B cell (primary cell): Measurements from ENCODE around the gene MAEA. TPM values are rescaled to one million over a fixed set of nuclear protein-coding genes. Genes with fewer than 3 reads are reported as not detected.

Experiments
- ATAC-seq: fragments of 200-7000 bp; cut with Tn5 transposase; one replicate; pipeline ENCODE4 v1.10.0; 2021; ENCODE audit warnings: low read depth, mild to moderate bottlenecking, moderate number of reproducible peaks, moderate library complexity
- CTCF ChIA-PET: fragments of 350-600 bp; sonication (Branson Sonifier 250); formaldehyde crosslinking; loops from one replicate; lab custom pipeline; 2021; ENCODE audit warnings: antibody characterized with exemption, inconsistent platforms; lab: Charles Lee
- POLR2A ChIA-PET: fragments of 350-600 bp; sonication (Branson Sonifier 250); formaldehyde crosslinking; loops from one replicate; lab custom pipeline; 2021; ENCODE audit warnings: antibody characterized with exemption; lab: Charles Lee
- DNase-seq: peaks from one replicate; pipeline ENCODE4 v3.0.0; 2013
- H2AFZ ChIP-seq: 2 replicates; pipeline ENCODE4 v1.6.1; 2012; ENCODE audit warnings: mild to moderate bottlenecking, low read depth, low read length; ENCODE audit not compliant: insufficient read depth, poor library complexity, severe bottlenecking
- H3K27ac ChIP-seq, 2 donors: 1 replicate in 1 of 2; 2 replicates in 1 of 2; pipeline ENCODE4 v1.5.1; 2012 to 2013; ENCODE audit warnings: low read length in 2 of 2, mild to moderate bottlenecking in 2 of 2, moderate library complexity in 1 of 2
- H3K27me3 ChIP-seq, 4 experiments: fragments of 200-600 bp in 1 of 4; sonication (generic) in 1 of 4; replicated peaks in 1 of 4; 1 replicate in 2 of 4; 2 replicates in 2 of 4; pipeline versions ENCODE4 v1.6.1 to v1.7.0; 2013 to 2016; ENCODE audit warnings: low read length in 3 of 4, mild to moderate bottlenecking in 2 of 4, mixed read lengths in 1 of 4, moderate library complexity in 1 of 4; ENCODE audit not compliant: insufficient read depth in 4 of 4, control insufficient read depth in 3 of 4; ENCODE audit errors: control extremely low read depth in 1 of 4
- H3K36me3 ChIP-seq, 2 experiments: replicated peaks in 1 of 2; 1 replicate in 1 of 2; 2 replicates in 1 of 2; pipeline versions ENCODE4 v1.6.1 to v1.7.1; 2013; ENCODE audit warnings: low read length in 1 of 2; ENCODE audit not compliant: insufficient read depth in 2 of 2, control insufficient read depth in 1 of 2; ENCODE audit errors: control extremely low read depth in 1 of 2, extremely low read depth in 1 of 2
- H3K4me1 ChIP-seq, 2 donors: fragments of 200-600 bp in 1 of 2; sonication (generic) in 1 of 2; 1 replicate in 1 of 2; 2 replicates in 1 of 2; pipeline versions ENCODE4 v1.5.1 to v1.6.1; 2013 to 2017; ENCODE audit warnings: low read length in 2 of 2; ENCODE audit not compliant: control insufficient read depth in 2 of 2, insufficient read depth in 2 of 2
- H3K4me2 ChIP-seq: replicated peaks from 2 replicates; pipeline ENCODE3; 2012; ENCODE audit warnings: mild to moderate bottlenecking, low read depth, low read length; ENCODE audit not compliant: poor library complexity, severe bottlenecking
- H3K4me3 ChIP-seq, 5 experiments: fragments of 200-600 bp in 1 of 5; sonication (generic) in 1 of 5; 1 replicate in 3 of 5; 2 replicates in 2 of 5; pipeline versions ENCODE4 v1.5.1 to v1.7.0; 2011 to 2016; ENCODE audit warnings: low read length in 4 of 5, mild to moderate bottlenecking in 4 of 5, low read depth in 2 of 5, control low read depth in 1 of 5, moderate library complexity in 1 of 5; ENCODE audit not compliant: insufficient read depth in 1 of 5; ENCODE audit errors: control extremely low read depth in 1 of 5, extremely low read depth in 1 of 5
- H3K79me2 ChIP-seq: fragments of 200-600 bp; sonication (generic); one replicate; pipeline ENCODE4 v1.6.0; 2016; ENCODE audit warnings: low read length; ENCODE audit not compliant: control insufficient read depth, insufficient read depth
- H3K9ac ChIP-seq: fragments of 200-600 bp; sonication (generic); 2 replicates; pipeline ENCODE4 v1.6.1; 2017; ENCODE audit warnings: mild to moderate bottlenecking, low read length, moderate library complexity
- H3K9me3 ChIP-seq, 3 donors: one replicate each; pipeline versions ENCODE4 v1.6.1 to v1.7.1; 2013; ENCODE audit warnings: low read length in 2 of 3; ENCODE audit not compliant: control insufficient read depth in 2 of 3, insufficient read depth in 1 of 3; ENCODE audit errors: control extremely low read depth in 1 of 3
- H4K20me1 ChIP-seq: 2 replicates; pipeline ENCODE4 v1.6.0; 2012; ENCODE audit warnings: mild to moderate bottlenecking, low read length; ENCODE audit not compliant: insufficient read depth, control insufficient read depth, poor library complexity, severe bottlenecking
- H3K27ac Mint-ChIP-seq: one replicate; pipeline ENCODE4 v1.8.0; 2021; ENCODE audit warnings: mixed read lengths
- H3K27me3 Mint-ChIP-seq: one replicate; pipeline ENCODE4 v1.8.0; 2021; ENCODE audit warnings: mixed read lengths
- H3K4me1 Mint-ChIP-seq: one replicate; pipeline ENCODE4 v1.8.0; 2021; ENCODE audit warnings: mixed read lengths
- H3K4me3 Mint-ChIP-seq: one replicate; pipeline ENCODE4 v1.8.0; 2021; ENCODE audit warnings: mixed read lengths
- H3K9me3 Mint-ChIP-seq: one replicate; pipeline ENCODE4 v1.8.0; 2022; ENCODE audit warnings: mixed read lengths; ENCODE audit not compliant: insufficient read depth
- CTCF ChIP-seq: fragments of 200-600 bp; IDR thresholded peaks from one replicate; pipeline ENCODE4 v1.8.0; 2022; ENCODE audit warnings: antibody characterized with exemption, mild to moderate bottlenecking
- EZH2 ChIP-seq: IDR thresholded peaks from 2 replicates; pipeline ENCODE4 v1.6.1; 2012; ENCODE audit warnings: borderline replicate concordance, low read depth, mild to moderate bottlenecking, moderate library complexity, low read length; ENCODE audit not compliant: insufficient read depth, poor library complexity, severe bottlenecking
- WGBS: methylation state at CpG from one replicate; pipeline ENCODE4 v1.1.5; 2013; ENCODE audit warnings: missing lambda C conversion rate; ENCODE audit not compliant: insufficient coverage; 5-methylcytosine and 5-hydroxymethylcytosine counted together
- intact Hi-C: fragments of 100-400 bp; cut with micrococcal nuclease; formaldehyde crosslinking; loops from one replicate; pipeline ENCODE4 v1.10.0; 2022
- polyA plus RNA-seq: library from polyadenylated mRNA; depleted of rRNA; stranded (reverse); fragments of >200 nt; gene quantifications from 2 replicates; pipeline ENCODE4 v1.2.3, GENCODE V29; 2012
- total RNA-seq, 2 donors: library from RNA; stranded (reverse); fragments of 120-200 nt in 1 of 2; gene quantifications; 1 replicate in 1 of 2; 2 replicates in 1 of 2; pipeline versions ENCODE4 v1.2.3 to v1.2.4, GENCODE V29; 2013 to 2022

Gene MAEA
- total and polyA plus RNA-seq, 2 donors (not counting 1 experiment from before 2014, with no cell fraction given), result 106 to 107 TPM

- Histone ChIP-seq H3K4me3 (no peak overlapping the region), H3K27me3 (no peaks in the 10 kb centered on the region), H3K4me1 (no peaks in the 10 kb centered on the region), H3K9ac (no peak overlapping the region), H3K9me3 (no peaks in the 10 kb centered on the region), H3K36me3 (peaks cover 0 to 19% of the 10 kb centered on the region in 2 experiments), H2AFZ (no peak overlapping the region), H3K79me2 (no peaks in the 10 kb centered on the region), H3K4me2 (no peak overlapping the region), H4K20me1 (no peaks in the 10 kb centered on the region), H3K27ac (no peak overlapping the region)
- ChIA-PET POLR2A (no interaction called here), CTCF (interaction anchor here (1.0 to 1.1 kb wide), 2 partner anchors 11 to 271 kb away, joined by 3 to 5 read pairs; no protein-coding TSS in a partner anchor)
- 99% methylated on average over 26 of the region's 38 CpGs for WGBS
- Mint-ChIP-seq H3K4me3 (no peak overlapping the region), H3K4me1 (peaks cover 2% of the 10 kb centered on the region), H3K27me3 (no peaks in the 10 kb centered on the region), H3K27ac (no peak overlapping the region), H3K9me3 (no peaks in the 10 kb centered on the region)
- intact Hi-C loops, result no loop called here
- TF ChIP-seq CTCF (no peak), EZH2 (no peak)
- DNase-seq, result no peak
- no peak for ATAC-seq
Measured at GRCh38 chr4:1358421-1359143, 68.9 kb downstream of the MAEA start.

- intact Hi-C loops, result no loop called here
- WGBS, result 85% methylated on average over 5 of the region's 14 CpGs
- Mint-ChIP-seq H3K4me1 (peaks cover 2% of the 10 kb centered on the region), H3K27me3 (no peaks in the 10 kb centered on the region), H3K4me3 (no peak overlapping the region), H3K9me3 (no peaks in the 10 kb centered on the region), H3K27ac (no peak overlapping the region)
- H3K4me2 ChIP-seq, result no peak overlapping the region
- ATAC-seq (no peak), DNase-seq (no peak)
- peaks cover 0 to 18% of the 10 kb centered on the region in 2 experiments for H3K36me3 ChIP-seq
- H2AFZ ChIP-seq, result no peak overlapping the region
- H3K9ac ChIP-seq, result no peak overlapping the region
- ChIA-PET POLR2A (no interaction called here), CTCF (no interaction called here)
- H3K79me2 ChIP-seq, result no peaks in the 10 kb centered on the region
- H3K27me3 ChIP-seq, result no peaks in the 10 kb centered on the region
- H3K9me3 ChIP-seq, result no peaks in the 10 kb centered on the region
- H4K20me1 ChIP-seq, result no peaks in the 10 kb centered on the region
- no peaks in the 10 kb centered on the region for H3K4me1 ChIP-seq
- no peak overlapping the region for H3K27ac ChIP-seq
- TF ChIP-seq EZH2, result no peak
- no peak for TF ChIP-seq CTCF
- H3K4me3 ChIP-seq, result no peak overlapping the region
Measured at GRCh38 chr4:1359144-1359501, 69.4 kb downstream of the MAEA start.
